Measurements from ENCODE around the gene FAM234A.

- TF ChIP-seq CTCF (conservative IDR thresholded peaks at IDR 0.05; ENCODE audit: low read length) (no peak), EZH2phosphoT487 (IDR thresholded peaks at IDR 0.05; ENCODE audit: borderline replicate concordance, low read depth, low read length) (no peak)
These were observed 34.2 kb upstream of the FAM234A start for GRCh38 chr16:200388-200787.
